Heart right ventricle (tissue), 16 donors: ENCODE measurements around the gene PRKN. TPM values are rescaled to one million over a fixed set of nuclear protein-coding genes. Genes with fewer than 3 reads are reported as not detected.

Source experiments
- ATAC-seq, 8 donors: fragments of 200-7000 bp; cut with Tn5 transposase; one replicate each; pipeline ENCODE4 v1.9.1; 2020; ENCODE audit warnings: mild to moderate bottlenecking in 8 of 8, moderate library complexity in 8 of 8, moderate number of reproducible peaks in 1 of 8
- DNase-seq, 2 donors: peaks; one replicate each; pipeline ENCODE4 v3.0.0-alpha.2; 2020
- H3K27ac ChIP-seq, 10 donors: fragments of 200-600 bp; sonication (generic) in 2 of 10; one replicate each; pipeline versions ENCODE4 v1.5.0 to v1.8.0; 2020 to 2022; ENCODE audit warnings: mild to moderate bottlenecking in 3 of 10
- H3K27me3 ChIP-seq, 7 donors: fragments of 200-600 bp; one replicate each; pipeline ENCODE4 v1.8.0; 2021 to 2022; ENCODE audit warnings: mild to moderate bottlenecking in 2 of 7
- H3K36me3 ChIP-seq, 9 donors: fragments of 200-600 bp; sonication (generic) in 1 of 9; one replicate each; pipeline versions ENCODE4 v1.5.0 to v1.8.0; 2020 to 2022; ENCODE audit warnings: mild to moderate bottlenecking in 2 of 9
- H3K4me1 ChIP-seq, 9 donors: fragments of 200-600 bp; sonication (generic) in 1 of 9; one replicate each; pipeline versions ENCODE4 v1.5.0 to v1.8.0; 2020 to 2022; ENCODE audit warnings: mild to moderate bottlenecking in 4 of 9
- H3K4me3 ChIP-seq, 10 donors: fragments of 200-600 bp; sonication (generic) in 2 of 10; one replicate each; pipeline versions ENCODE4 v1.5.0 to v1.8.0; 2020 to 2022; ENCODE audit warnings: mild to moderate bottlenecking in 7 of 10, moderate library complexity in 2 of 10
- H3K9me3 ChIP-seq, 11 donors: fragments of 200-600 bp in 10 of 11; sonication (generic) in 2 of 11; one replicate each; pipeline versions ENCODE4 v1.5.0 to v1.8.0; 2013 to 2022; ENCODE audit warnings: mild to moderate bottlenecking in 2 of 11, control low read depth in 1 of 11, moderate library complexity in 1 of 11
- WGBS, 2 donors: extraction: QIAGEN DNeasy Blood & Tissue Kit; methylation state at CpG; one replicate each; pipeline ENCODE4 v1.1.7; 2013; ENCODE audit warnings: inconsistent platforms in 1 of 2; 5-methylcytosine and 5-hydroxymethylcytosine counted together
- intact Hi-C, 10 donors: fragments of 100-400 bp; cut with DNase I; formaldehyde crosslinking; loops; one replicate each; pipeline versions ENCODE4 v1.11.1 to v1.14.2; 2022
- polyA plus RNA-seq, 2 donors: library from polyadenylated mRNA; stranded (reverse); fragments of 200-250 nt; gene quantifications; one replicate each; pipeline ENCODE4 v1.2.3, GENCODE V29; 2013
- total RNA-seq, 10 donors: library from RNA; stranded (reverse); fragmentation: NEBNext Ultra II Directional in 3 of 10; extraction: Animal tissue kit (Norgen Biotek cat#: 25700) in 3 of 10; gene quantifications; one replicate each; pipeline versions ENCODE4 v1.2.1 to v1.2.4, GENCODE V29; 2021 to 2023
- TF ChIP-seq, protein P1 (sequence below), 9 donors: fragments of 200-600 bp; sonication (generic) in 2 of 9; IDR thresholded peaks; one replicate each; pipeline versions ENCODE4 v1.5.0 to v1.8.0; 2021 to 2022; ENCODE audit warnings: antibody characterized with exemption in 9 of 9, mild to moderate bottlenecking in 5 of 9, moderate library complexity in 1 of 9
- donor health status: Arrhythmogenic right ventricular cardiomyopathy.
- donor health status: ischemic (EF 13 %, LVEDD 7.1; RV severe dilation, severe dysfunction).
- donor health status: healthy with polysubstance abuse.
- donor health status: DM: no; HTN: yes; CAD: no.
- donor health status: DM: no; HTN: no; CAD: no.
- donor health status: ischemic (EF 25% LVEDD 6.9; RV normal size, moderate dysfunction).
- donor health status: ischemic (EF 25% LVEDD 5.7; RV mildly dilated, moderate dysfunction).
- donor health status: healthy.
- donor health status: DM: yes; HTN: yes; CAD: no.
- donor health status: Ischemic cardiomyopathy.
- donor health status: ischemic (EF 35%, LVEDD 5.7; RV mildly dilated, moderate dysfunction).
- donor health status: nonischemic (EF 11% LVEDD 7.7; RV severe dilation, severe dysfunction).
- donor health status: DM: yes; HTN: yes; CAD: no.
- donor health status: PGD.
- donor health status: ischemic (EF 29% LVEDD 5.4; RV normal size, mild dysfunction).
- donor health status: nonischemic (EF 23%, LVEDD 6.1; RV moderate dilation, normal function).

Gene PRKN
- total and polyA plus RNA-seq, 12 donors: 2.3 to 27.7 (median 26.3) TPM

- intact Hi-C loops: no loop called here
- Histone ChIP-seq H3K27me3 (no peaks in the 10 kb centered on the region), H3K36me3 (no peaks in the 10 kb centered on the region), H3K9me3 (peaks cover 0 to 16% (median 2%) of the 10 kb centered on the region in 11 donors), H3K4me3 (no peak overlapping the region), H3K27ac (no peak overlapping the region), H3K4me1 (no peaks in the 10 kb centered on the region)
- TF ChIP-seq, protein P1, sequence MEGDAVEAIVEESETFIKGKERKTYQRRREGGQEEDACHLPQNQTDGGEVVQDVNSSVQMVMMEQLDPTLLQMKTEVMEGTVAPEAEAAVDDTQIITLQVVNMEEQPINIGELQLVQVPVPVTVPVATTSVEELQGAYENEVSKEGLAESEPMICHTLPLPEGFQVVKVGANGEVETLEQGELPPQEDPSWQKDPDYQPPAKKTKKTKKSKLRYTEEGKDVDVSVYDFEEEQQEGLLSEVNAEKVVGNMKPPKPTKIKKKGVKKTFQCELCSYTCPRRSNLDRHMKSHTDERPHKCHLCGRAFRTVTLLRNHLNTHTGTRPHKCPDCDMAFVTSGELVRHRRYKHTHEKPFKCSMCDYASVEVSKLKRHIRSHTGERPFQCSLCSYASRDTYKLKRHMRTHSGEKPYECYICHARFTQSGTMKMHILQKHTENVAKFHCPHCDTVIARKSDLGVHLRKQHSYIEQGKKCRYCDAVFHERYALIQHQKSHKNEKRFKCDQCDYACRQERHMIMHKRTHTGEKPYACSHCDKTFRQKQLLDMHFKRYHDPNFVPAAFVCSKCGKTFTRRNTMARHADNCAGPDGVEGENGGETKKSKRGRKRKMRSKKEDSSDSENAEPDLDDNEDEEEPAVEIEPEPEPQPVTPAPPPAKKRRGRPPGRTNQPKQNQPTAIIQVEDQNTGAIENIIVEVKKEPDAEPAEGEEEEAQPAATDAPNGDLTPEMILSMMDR (IDR thresholded peaks at IDR 0.05): no peak
- ATAC-seq (no peak), DNase-seq (no peak)
- WGBS, 2 donors: 86 to 88% methylated on average over 2 of the region's 2 CpGs
Observed at GRCh38 chr6:161649068-161649467, 1078.5 kb downstream of the PRKN start.

DNA sequence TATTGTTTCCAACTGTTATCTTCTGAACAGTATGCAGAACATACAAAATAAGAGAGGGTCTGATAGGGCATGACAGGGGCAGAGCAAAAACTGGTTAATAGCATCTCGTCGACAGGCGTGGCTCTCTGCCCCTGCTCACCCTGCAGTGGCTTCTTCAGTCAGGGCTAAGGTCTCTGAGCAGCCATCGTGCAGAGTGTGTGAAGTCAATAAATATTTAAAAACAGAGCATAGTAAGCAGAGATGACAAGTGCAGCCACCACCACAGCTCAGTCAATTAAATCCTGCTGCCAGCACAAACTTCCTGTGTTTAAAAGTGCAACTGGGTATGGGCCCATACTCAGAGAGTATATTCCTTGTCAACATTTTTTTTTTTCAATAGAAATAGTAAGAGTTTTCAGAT is 1080.3 kb downstream of the PRKN start:
- ATAC-seq (no peak), DNase-seq (no peak)
- H3K36me3 ChIP-seq: no peaks in the 10 kb centered on the region
- H3K4me1 ChIP-seq: no peaks in the 10 kb centered on the region
- no peak overlapping the region for H3K27ac ChIP-seq
- intact Hi-C loops: no loop called here
- H3K27me3 ChIP-seq: no peaks in the 10 kb centered on the region
- H3K4me3 ChIP-seq: no peak overlapping the region
- TF ChIP-seq, protein P1 (IDR thresholded peaks at IDR 0.05): no peak
- WGBS, 2 donors: 68 to 80% methylated on average over 4 of the region's 4 CpGs
- peaks cover 0 to 16% (median 2%) of the 10 kb centered on the region in 11 donors for H3K9me3 ChIP-seq

GRCh38 chr6:161644521-161644920 is 1083.0 kb downstream of the PRKN start:
- ATAC-seq (no peak), DNase-seq (no peak)
- TF ChIP-seq, protein P1 (IDR thresholded peaks at IDR 0.05): no peak
- no peaks in the 10 kb centered on the region for H3K36me3 ChIP-seq
- no peaks in the 10 kb centered on the region for H3K27me3 ChIP-seq
- H3K4me3 ChIP-seq: no peak overlapping the region
- peaks cover 0 to 3% (median 0%) of the 10 kb centered on the region in 11 donors for H3K9me3 ChIP-seq
- WGBS, 2 donors: 71 to 74% methylated on average over 7 of the region's 7 CpGs
- intact Hi-C loops: no loop called here
- H3K27ac ChIP-seq: no peak overlapping the region
- H3K4me1 ChIP-seq: no peaks in the 10 kb centered on the region

DNA sequence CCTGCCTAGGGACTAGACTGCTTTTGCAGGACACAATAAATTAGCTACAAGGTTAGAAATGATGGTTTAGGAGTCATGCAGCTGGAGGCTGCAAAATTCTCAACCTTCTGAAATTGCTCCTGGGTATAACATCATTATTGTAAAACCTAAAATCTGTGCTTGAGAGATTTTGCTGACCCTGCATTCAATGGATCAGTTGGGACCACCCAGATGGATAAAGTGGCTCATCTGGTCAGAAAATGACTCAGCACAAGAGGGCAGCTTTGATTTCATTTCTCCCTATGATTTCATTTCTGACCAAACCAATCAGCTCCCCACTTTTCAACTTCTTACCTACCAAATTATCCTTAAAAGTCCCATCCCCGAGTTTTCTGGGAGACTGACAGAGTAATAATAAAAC is 1086.4 kb downstream of the PRKN start:
- Histone ChIP-seq H3K36me3 (no peaks in the 10 kb centered on the region), H3K27me3 (no peaks in the 10 kb centered on the region), H3K27ac (no peak overlapping the region), H3K9me3 (peaks cover 0 to 15% (median 0%) of the 10 kb centered on the region in 11 donors), H3K4me3 (no peak overlapping the region), H3K4me1 (no peaks in the 10 kb centered on the region)
- TF ChIP-seq, protein P1 (IDR thresholded peaks at IDR 0.05): no peak
- WGBS, 2 donors: 72 to 82% methylated on average over 1 of the region's 1 CpG
- ATAC-seq: no peak
- intact Hi-C loops: no loop called here
- DNase-seq: no peak
